Upper lobe of left lung (tissue), 6 donors: ENCODE data around the gene TSPOAP1. TPM values are rescaled to one million over a fixed set of nuclear protein-coding genes. Genes with fewer than 3 reads are reported as not detected.

Experiments used
- ATAC-seq, 2 donors: fragments of 200-7000 bp; cut with Tn5 transposase; one replicate each; pipeline ENCODE4 v1.9.1; 2022; ENCODE audit warnings: mild to moderate bottlenecking in 2 of 2, moderate library complexity in 2 of 2; ENCODE audit not compliant: low FRiP score in 2 of 2
- DNase-seq, 2 donors: peaks; one replicate each; pipeline ENCODE4 v3.0.0-alpha.2; 2019 to 2020
- H3K27ac ChIP-seq, 4 donors: fragments of 200-600 bp; sonication (generic); one replicate each; pipeline ENCODE4 v1.5.1; 2016 to 2019
- H3K27me3 ChIP-seq, 4 donors: fragments of 200-600 bp; sonication (generic); one replicate each; pipeline ENCODE4 v1.5.1; 2017 to 2019
- H3K36me3 ChIP-seq, 4 donors: fragments of 200-600 bp; sonication (generic); one replicate each; pipeline ENCODE4 v1.5.1; 2016 to 2019
- H3K4me1 ChIP-seq, 4 donors: fragments of 200-600 bp; sonication (generic); one replicate each; pipeline ENCODE4 v1.5.1; 2018 to 2019
- H3K4me3 ChIP-seq, 4 donors: fragments of 200-600 bp; sonication (generic); one replicate each; pipeline ENCODE4 v1.5.1; 2017 to 2019; ENCODE audit warnings: mild to moderate bottlenecking in 2 of 4, moderate library complexity in 1 of 4
- H3K9me3 ChIP-seq, 4 donors: fragments of 200-600 bp; sonication (generic); one replicate each; pipeline ENCODE4 v1.5.1; 2018 to 2019
- EP300 ChIP-seq, 4 donors: sonication (generic); formaldehyde crosslinking; IDR thresholded peaks; one replicate each; pipeline ENCODE4 v1.5.1; 2017; ENCODE audit warnings: antibody characterized with exemption in 4 of 4, control low read depth in 2 of 4
- POLR2A ChIP-seq, 4 donors: fragments of 450-650 bp; IDR thresholded peaks; one replicate each; pipeline ENCODE4 v1.5.1; 2016 to 2017; ENCODE audit warnings: antibody characterized with exemption in 4 of 4, mild to moderate bottlenecking in 2 of 4
- POLR2AphosphoS5 ChIP-seq, 2 donors: sonication (generic); formaldehyde crosslinking; IDR thresholded peaks; one replicate each; pipeline ENCODE4 v1.5.1; 2017; ENCODE audit warnings: antibody characterized with exemption in 2 of 2
- WGBS, 2 donors: methylation state at CpG; one replicate each; pipeline ENCODE4 v1.1.5; 2017 to 2018; 5-methylcytosine and 5-hydroxymethylcytosine counted together
- total RNA-seq, 6 donors: library from RNA; depleted of rRNA in 4 of 6; stranded (reverse); fragments of >200 nt in 4 of 6; gene quantifications; one replicate each; pipeline versions ENCODE4 v1.1.0 to v1.2.1, GENCODE V29; 2016 to 2021
- TF ChIP-seq, protein P1 (sequence below), 6 experiments: fragments of 450-650 bp in 4 of 6; fragments of 200-600 bp in 2 of 6; sonication (generic) in 2 of 6; IDR thresholded peaks; one replicate each; pipeline ENCODE4 v1.5.1; 2016 to 2019; ENCODE audit warnings: antibody characterized with exemption in 6 of 6
- donor health status: DM: no; HTN: no; CAD: no; lungs with moderate emphysema.
- donor health status: DM: no; HTN: yes; CAD: no; lungs with severe emphysema.

TSPOAP1 gene
- total RNA-seq, 6 donors from 2014 or later = 14.0 to 50.3 (median 24.1) TPM

DNA sequence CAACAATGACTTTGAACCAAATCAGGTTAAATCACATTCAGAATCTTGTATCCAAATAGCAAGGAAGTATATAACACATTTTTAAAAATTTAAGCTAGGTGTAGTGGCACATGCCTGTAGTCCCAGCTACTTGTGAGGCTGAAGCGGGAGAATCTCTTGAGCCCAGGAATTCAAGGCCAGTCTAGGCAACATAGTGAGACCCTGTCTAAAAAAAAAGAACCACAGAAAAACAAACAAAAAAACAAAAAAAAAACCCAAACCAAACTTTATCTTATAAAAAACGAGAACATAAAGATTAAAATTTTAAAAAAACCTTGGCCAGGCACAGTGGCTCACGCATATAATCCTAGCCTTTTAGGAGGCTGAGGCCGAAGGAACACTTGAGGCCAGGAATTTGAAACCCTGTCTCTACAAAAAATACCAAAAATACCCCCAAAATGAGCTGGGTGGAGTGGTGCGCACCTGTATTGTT is 11.8 kb upstream of the TSPOAP1 start:
- H3K27ac ChIP-seq = peak overlapping the region in 3 of 4 donors; percentile 89 to 95 (median 95)
- WGBS, 2 donors = 83 to 84% methylated on average over 5 of the region's 5 CpGs
- no peaks in the 10 kb centered on the region for H3K9me3 ChIP-seq
- no peaks in the 10 kb centered on the region for H3K27me3 ChIP-seq
- DNase-seq = no peak
- TF ChIP-seq POLR2A (IDR thresholded peaks at IDR 0.05) = no peak
- TF ChIP-seq, protein P1, sequence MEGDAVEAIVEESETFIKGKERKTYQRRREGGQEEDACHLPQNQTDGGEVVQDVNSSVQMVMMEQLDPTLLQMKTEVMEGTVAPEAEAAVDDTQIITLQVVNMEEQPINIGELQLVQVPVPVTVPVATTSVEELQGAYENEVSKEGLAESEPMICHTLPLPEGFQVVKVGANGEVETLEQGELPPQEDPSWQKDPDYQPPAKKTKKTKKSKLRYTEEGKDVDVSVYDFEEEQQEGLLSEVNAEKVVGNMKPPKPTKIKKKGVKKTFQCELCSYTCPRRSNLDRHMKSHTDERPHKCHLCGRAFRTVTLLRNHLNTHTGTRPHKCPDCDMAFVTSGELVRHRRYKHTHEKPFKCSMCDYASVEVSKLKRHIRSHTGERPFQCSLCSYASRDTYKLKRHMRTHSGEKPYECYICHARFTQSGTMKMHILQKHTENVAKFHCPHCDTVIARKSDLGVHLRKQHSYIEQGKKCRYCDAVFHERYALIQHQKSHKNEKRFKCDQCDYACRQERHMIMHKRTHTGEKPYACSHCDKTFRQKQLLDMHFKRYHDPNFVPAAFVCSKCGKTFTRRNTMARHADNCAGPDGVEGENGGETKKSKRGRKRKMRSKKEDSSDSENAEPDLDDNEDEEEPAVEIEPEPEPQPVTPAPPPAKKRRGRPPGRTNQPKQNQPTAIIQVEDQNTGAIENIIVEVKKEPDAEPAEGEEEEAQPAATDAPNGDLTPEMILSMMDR (IDR thresholded peaks at IDR 0.05) = no peak
- TF ChIP-seq EP300 (IDR thresholded peaks at IDR 0.05) = no peak
- no peak for TF ChIP-seq POLR2AphosphoS5 (IDR thresholded peaks at IDR 0.05)
- H3K4me3 ChIP-seq = no peak overlapping the region
- ATAC-seq = no peak
- H3K36me3 ChIP-seq = peaks cover 4 to 23% (median 17%) of the 10 kb centered on the region in 4 donors
- peaks cover 20 to 57% (median 41%) of the 10 kb centered on the region in 4 donors for H3K4me1 ChIP-seq

GRCh38 chr17:58339755-58340404 is 11.3 kb upstream of the TSPOAP1 start:
- ATAC-seq = no peak
- 75 to 79% methylated on average over 4 to 6 of the region's 6 CpGs for WGBS, 2 donors

DNA sequence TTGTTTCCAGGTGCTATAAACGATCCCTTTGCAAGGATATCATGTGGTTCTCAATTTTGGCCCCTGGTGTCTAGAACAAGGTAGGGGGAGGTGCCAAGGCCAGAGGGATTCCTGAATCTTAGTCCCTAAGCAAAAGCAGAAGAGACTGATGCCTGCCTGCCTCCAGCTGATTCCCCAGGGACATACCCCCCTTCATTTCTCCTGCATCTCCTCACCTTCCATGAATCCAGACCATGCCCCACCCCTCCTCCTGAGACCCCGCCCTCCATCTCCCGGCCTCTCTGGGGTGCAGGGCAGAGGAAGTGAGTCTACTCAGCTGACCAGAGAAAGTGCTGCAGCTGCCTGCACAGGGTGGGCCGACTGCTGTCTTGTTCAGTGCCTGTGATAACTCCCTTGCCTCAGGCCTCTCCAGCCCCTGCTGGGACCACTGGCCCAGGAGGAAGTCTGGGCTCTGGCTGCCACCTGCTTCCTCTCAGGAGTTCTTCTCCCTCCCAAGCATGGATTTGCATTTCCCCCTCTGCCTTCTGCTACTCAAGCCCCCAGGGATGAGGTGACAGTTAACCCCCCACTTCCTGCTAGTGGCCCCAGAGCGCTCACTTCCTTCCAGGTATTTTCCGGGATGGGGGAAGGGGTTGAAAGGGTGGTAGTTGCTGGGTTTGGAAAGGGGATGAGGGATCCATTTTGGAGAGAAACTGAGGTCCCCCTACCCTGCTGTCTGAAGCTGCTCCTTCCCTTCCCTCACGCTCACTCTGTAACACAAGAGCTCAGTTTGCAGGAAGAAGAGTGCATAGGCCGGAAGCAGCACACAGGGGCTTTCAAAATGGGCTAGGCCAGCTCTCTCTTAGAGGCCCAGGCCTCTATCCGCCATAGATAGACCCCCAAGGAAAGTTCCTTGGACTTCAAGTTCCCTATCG is 10.5 kb upstream of the TSPOAP1 start:
- DNase-seq = peak in 1 of 2 donors; percentile 74
- peaks cover 19 to 58% (median 40%) of the 10 kb centered on the region in 4 donors for H3K4me1 ChIP-seq
- no peaks in the 10 kb centered on the region for H3K9me3 ChIP-seq
- peak; percentile 52 to 76 for ATAC-seq
- no peaks in the 10 kb centered on the region for H3K27me3 ChIP-seq
- peak overlapping the region; percentile 89 to 95 (median 94) for H3K27ac ChIP-seq
- WGBS, 2 donors = 46 to 52% methylated on average over 9 to 10 of the region's 10 CpGs
- H3K4me3 ChIP-seq = peak overlapping the region in 3 of 4 donors; percentile 4 to 40 (median 35)
- peak; percentile 40 to 47 for TF ChIP-seq POLR2AphosphoS5 (IDR thresholded peaks at IDR 0.05)
- TF ChIP-seq EP300 (IDR thresholded peaks at IDR 0.05) = no peak
- TF ChIP-seq POLR2A (IDR thresholded peaks at IDR 0.05) = peak in 2 of 4 donors; percentile 34 to 73
- H3K36me3 ChIP-seq = peaks cover 0 to 9% (median 4%) of the 10 kb centered on the region in 4 donors

More at GRCh38 chr17:58339755-58340404, 11.3 kb upstream of the TSPOAP1 start:
- Histone ChIP-seq H3K36me3 (peaks cover 4 to 17% (median 11%) of the 10 kb centered on the region in 4 donors), H3K9me3 (no peaks in the 10 kb centered on the region), H3K4me3 (peak overlapping the region in 3 of 4 donors; percentile 4 to 40 (median 35)), H3K27me3 (no peaks in the 10 kb centered on the region), H3K4me1 (peaks cover 20 to 61% (median 43%) of the 10 kb centered on the region in 4 donors), H3K27ac (peak overlapping the region; percentile 89 to 95 (median 94))
- TF ChIP-seq POLR2AphosphoS5 (IDR thresholded peaks at IDR 0.05) (no peak), POLR2A (IDR thresholded peaks at IDR 0.05) (no peak), EP300 (IDR thresholded peaks at IDR 0.05) (no peak)
- TF ChIP-seq, protein P1 (IDR thresholded peaks at IDR 0.05) = no peak
- no peak for DNase-seq

- TF ChIP-seq POLR2AphosphoS5 (IDR thresholded peaks at IDR 0.05) (no peak), POLR2A (IDR thresholded peaks at IDR 0.05) (no peak), EP300 (IDR thresholded peaks at IDR 0.05) (no peak)
- TF ChIP-seq, protein P1 (IDR thresholded peaks at IDR 0.05) = no peak
- Histone ChIP-seq H3K27ac (peak overlapping the region; percentile 89 to 95 (median 94)), H3K9me3 (no peaks in the 10 kb centered on the region), H3K4me3 (peak overlapping the region in 2 of 4 donors; percentile 20 to 33), H3K36me3 (peaks cover 0 to 5% (median under 1%) of the 10 kb centered on the region in 4 donors), H3K4me1 (peaks cover 17 to 56% (median 35%) of the 10 kb centered on the region in 4 donors), H3K27me3 (no peaks in the 10 kb centered on the region)
- peak; percentile 3 to 28 for ATAC-seq
- no peak for DNase-seq
- 56 to 89% methylated on average over 3 of the region's 3 CpGs for WGBS, 2 donors
Observed at GRCh38 chr17:58338454-58338840, 9.9 kb upstream of the TSPOAP1 start.
